ENCODE data around the gene SF3B2.

- TF ChIP-seq CTCF (IDR thresholded peaks at IDR 0.05; ENCODE audit: low read depth, low read length): no peak
- no peak for TF ChIP-seq EZH2phosphoT487 (IDR thresholded peaks at IDR 0.05; ENCODE audit: low read depth)
Measured at GRCh38 chr11:66070604-66071380, 18.6 kb downstream of the SF3B2 start.
